GM12873 (cell line): ENCODE data around the gene PREX1.

Experiments used
- CTCF ChIP-seq: IDR thresholded peaks from 2 replicates; pipeline ENCODE4 v1.5.1; 2012; ENCODE audit warnings: low read depth, mild to moderate bottlenecking, moderate library complexity, low read length, control low read depth; ENCODE audit not compliant: insufficient read depth; ENCODE audit errors: missing control alignments

The PREX1 gene

GRCh38 chr20:48706116-48706656, 121.6 kb downstream of the PREX1 start:
- TF ChIP-seq CTCF = no peak

GRCh38 chr20:48705240-48706115, 122.3 kb downstream of the PREX1 start:
- TF ChIP-seq CTCF = no peak

GRCh38 chr20:48704761-48705160, 123.0 kb downstream of the PREX1 start:
- TF ChIP-seq CTCF = no peak

GRCh38 chr20:48703511-48704219, 124.1 kb downstream of the PREX1 start:
- no peak for TF ChIP-seq CTCF

- no peak for TF ChIP-seq CTCF
These were observed 124.7 kb downstream of the PREX1 start for GRCh38 chr20:48703107-48703506.

GRCh38 chr20:48702455-48702913, 125.3 kb downstream of the PREX1 start:
- no peak for TF ChIP-seq CTCF

DNA sequence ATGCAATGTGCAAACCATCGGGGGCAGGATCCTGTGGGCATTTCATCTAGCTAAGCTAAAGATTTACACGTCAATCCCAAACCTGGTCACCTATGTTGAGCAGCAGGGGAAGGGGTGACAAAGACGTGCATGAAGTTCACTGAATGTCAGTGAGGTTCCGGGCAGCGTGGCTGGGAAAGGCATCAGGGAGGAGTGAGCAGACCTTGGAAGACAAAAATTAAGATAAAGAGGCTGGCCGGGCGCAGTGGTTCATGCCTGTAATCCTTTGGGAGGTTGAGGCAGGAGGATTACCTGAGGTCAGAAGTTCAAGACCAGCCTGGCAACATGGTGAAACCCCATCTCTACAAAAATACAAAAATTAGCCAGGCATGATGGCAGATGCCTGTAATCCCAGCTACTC, 126.1 kb downstream of the PREX1 start:
- no peak for TF ChIP-seq CTCF
